SK-N-SH (cell line): ENCODE data around the gene AGXT2.

ENCODE experiments used
- EZH2phosphoT487 ChIP-seq: fragments of 200-600 bp; sonication (generic); IDR thresholded peaks from 2 replicates; pipeline ENCODE4 v1.6.1; 2017; ENCODE audit warnings: low read depth, mixed run types, mild to moderate bottlenecking, antibody characterized with exemption, moderate library complexity, borderline replicate concordance
- GABPA ChIP-seq: IDR thresholded peaks from 2 replicates; pipeline ENCODE4 v1.4.0; 2012; ENCODE audit warnings: low read depth, mild to moderate bottlenecking
- MXI1 ChIP-seq: IDR thresholded peaks from 2 replicates; pipeline ENCODE4 v1.6.1; 2012; ENCODE audit warnings: mild to moderate bottlenecking, low read depth, low read length, improper control_type of control experiment
- SMC3 ChIP-seq: IDR thresholded peaks from 2 replicates; pipeline ENCODE4 v1.6.1; 2012; ENCODE audit warnings: low read depth, low read length, improper control_type of control experiment
- TAF1 ChIP-seq: IDR thresholded peaks from 2 replicates; pipeline ENCODE4 v1.6.1; 2012; ENCODE audit warnings: low read depth, mild to moderate bottlenecking, low read length, moderate library complexity, borderline replicate concordance
- YY1 ChIP-seq: IDR thresholded peaks from 2 replicates; pipeline ENCODE4 v1.4.0; 2012; ENCODE audit warnings: low read depth, mild to moderate bottlenecking
- TF ChIP-seq, protein P1 (sequence below): fragments of 200-600 bp; sonication (generic); IDR thresholded peaks from 2 replicates; pipeline ENCODE4 v1.6.1; 2017; ENCODE audit warnings: antibody characterized with exemption, mild to moderate bottlenecking, moderate library complexity

DNA sequence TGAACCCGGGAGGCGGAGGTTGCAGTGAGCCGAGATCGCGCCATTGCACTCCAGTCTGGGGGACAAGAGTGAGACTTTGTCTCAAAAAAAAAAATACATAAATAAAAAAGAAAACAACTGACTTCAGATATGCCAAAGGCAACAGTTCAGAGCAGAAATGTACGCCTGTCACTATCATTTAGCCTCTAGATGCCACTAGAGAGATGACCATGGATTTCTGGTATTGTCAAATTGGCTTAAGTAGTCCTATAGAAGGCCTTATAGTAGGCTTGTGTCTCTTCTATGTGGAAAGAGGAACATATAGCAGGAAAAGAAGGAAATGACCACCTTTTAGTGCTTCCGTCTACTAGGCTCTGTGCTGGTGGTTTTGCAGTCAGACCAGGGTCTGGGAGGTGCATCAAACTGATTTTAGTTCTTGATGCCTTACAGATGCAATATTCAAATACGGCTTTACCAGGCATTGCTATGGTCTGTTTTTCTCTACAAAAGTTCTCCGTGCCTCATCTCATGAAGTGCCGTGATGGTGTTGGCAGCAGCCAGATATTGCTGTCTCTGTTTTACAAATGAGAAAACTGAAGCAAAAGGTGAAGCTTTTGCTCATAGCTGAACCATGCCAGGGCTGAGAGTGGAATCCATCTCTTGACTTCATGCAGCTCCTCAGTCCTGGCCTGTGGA lies 17.2 kb downstream of the AGXT2 start:
- no peak for TF ChIP-seq YY1
- TF ChIP-seq EZH2phosphoT487 = no peak
- TF ChIP-seq, protein P1, sequence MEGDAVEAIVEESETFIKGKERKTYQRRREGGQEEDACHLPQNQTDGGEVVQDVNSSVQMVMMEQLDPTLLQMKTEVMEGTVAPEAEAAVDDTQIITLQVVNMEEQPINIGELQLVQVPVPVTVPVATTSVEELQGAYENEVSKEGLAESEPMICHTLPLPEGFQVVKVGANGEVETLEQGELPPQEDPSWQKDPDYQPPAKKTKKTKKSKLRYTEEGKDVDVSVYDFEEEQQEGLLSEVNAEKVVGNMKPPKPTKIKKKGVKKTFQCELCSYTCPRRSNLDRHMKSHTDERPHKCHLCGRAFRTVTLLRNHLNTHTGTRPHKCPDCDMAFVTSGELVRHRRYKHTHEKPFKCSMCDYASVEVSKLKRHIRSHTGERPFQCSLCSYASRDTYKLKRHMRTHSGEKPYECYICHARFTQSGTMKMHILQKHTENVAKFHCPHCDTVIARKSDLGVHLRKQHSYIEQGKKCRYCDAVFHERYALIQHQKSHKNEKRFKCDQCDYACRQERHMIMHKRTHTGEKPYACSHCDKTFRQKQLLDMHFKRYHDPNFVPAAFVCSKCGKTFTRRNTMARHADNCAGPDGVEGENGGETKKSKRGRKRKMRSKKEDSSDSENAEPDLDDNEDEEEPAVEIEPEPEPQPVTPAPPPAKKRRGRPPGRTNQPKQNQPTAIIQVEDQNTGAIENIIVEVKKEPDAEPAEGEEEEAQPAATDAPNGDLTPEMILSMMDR = no peak
- TF ChIP-seq TAF1 = no peak
- TF ChIP-seq MXI1 = no peak
- TF ChIP-seq SMC3 = no peak
- TF ChIP-seq GABPA = no peak
